HG02852 (cell line): ENCODE measurements around the gene PFKFB3.

ENCODE experiments used
- ATAC-seq: cut with Tn5 transposase; IDR thresholded peaks from one replicate; pipeline ENCODE4 v1.9.1; 2021; ENCODE audit warnings: mild to moderate bottlenecking, moderate library complexity; ENCODE audit not compliant: unreplicated experiment

PFKFB3 gene

DNA sequence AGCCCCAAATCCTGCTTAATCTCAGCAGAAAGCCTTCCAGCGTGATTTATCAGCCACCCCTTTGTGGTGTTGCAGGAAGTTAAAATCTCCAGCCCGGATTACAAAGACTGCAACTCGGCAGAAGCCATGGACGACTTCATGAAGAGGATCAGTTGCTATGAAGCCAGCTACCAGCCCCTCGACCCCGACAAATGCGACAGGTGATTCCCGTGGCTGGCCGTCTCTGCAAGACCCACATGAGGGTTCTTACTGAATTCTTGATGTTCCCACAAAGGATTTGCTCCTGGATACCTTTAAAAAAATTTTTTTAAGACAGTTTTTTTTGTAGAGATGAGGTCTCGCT, 16.7 kb downstream of the PFKFB3 start:
- no peak for ATAC-seq

DNA sequence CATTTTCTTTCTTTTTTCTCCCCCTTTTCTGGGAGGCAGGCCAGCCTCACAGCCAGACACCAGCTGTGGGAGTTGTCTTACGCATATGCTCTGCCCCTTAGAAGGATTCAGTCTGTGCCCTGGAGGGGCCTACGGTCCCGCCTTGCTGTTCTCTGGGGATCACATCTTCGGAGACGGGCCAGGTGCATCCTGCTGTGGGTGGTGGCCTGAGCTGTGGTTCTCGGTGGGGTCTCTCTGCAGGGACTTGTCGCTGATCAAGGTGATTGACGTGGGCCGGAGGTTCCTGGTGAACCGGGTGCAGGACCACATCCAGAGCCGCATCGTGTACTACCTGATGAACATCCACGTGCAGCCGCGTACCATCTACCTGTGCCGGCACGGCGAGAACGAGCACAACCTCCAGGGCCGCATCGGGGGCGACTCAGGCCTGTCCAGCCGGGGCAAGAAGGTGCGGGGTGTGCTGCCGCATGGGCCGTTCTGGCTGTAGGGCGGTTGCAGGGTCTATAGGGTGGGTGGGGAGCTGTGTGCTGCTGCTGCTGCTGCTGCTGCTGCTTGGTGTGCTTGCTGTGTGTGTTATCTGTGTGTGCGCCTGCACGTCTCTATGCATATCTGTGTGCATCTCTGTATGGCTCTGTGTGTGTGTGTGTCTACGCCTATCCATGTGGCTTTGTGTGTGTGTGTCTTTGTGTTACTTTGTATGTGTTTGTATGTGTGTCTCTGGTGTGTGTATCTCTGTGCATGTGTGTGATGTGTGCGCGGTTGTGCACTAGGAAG, 17.9 kb downstream of the PFKFB3 start:
- no peak for ATAC-seq

DNA sequence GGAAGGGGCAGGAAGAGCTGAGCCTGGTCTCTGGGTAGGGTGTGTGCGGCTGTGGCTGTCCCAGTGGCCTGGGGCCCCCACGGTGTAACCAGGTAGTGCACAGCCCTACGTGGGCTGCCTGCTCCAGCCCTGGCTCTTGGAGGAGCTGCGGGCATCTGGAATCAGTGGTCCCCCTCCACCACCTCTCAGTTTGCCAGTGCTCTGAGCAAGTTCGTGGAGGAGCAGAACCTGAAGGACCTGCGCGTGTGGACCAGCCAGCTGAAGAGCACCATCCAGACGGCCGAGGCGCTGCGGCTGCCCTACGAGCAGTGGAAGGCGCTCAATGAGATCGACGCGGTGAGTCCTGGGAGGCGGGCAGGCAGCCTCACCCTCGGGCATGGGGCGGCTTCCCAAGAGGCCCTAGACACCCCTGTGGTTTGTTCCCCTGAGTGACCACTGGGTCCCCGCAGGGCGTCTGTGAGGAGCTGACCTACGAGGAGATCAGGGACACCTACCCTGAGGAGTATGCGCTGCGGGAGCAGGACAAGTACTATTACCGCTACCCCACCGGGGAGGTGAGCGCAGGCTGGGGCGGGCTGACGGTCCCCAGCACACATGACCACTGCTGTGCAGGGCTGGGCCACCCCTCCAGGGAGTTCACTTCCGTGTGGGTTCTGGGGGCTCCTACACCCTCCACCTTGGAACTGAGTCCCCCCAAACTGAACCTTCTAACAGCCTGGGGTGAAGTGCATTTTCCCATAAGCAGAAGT, 18.6 kb downstream of the PFKFB3 start:
- no peak for ATAC-seq

DNA sequence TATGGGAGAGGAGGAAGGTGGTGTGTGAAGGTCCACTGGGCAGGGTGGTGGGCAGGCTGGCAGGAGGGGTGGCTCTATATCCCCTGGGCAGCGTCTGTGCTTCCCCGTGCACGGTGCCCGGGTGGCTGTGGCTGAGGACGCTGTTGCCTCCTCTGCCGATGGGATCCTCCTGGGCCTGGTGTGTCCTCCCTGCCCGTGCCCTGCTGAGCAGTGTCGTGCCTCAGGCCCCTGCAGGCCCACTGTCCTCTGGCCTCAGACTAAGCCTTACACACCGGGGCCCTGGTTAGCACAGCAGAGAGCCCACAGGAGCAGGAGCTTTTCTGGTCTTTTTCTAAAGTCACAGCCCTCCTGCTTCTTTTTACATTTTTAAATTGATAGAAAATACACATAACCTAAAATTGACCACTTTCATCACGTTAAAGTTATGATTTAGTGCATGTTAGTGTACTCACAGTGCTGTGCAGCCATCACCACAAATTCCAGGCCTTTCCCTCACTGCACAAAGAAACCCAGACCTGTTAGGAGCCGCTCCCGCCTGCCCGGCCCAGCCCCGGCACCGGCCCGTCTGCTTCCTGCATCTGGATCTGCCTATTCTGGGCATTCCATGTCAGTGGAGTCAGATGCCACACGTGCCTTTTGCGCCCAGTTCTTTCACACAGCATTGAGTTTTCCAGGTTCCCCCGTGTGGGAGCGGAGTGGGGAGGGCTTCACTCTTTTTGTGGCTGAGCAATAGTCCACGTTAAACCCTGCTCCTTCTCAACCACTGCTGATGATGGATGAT, 19.4 kb downstream of the PFKFB3 start:
- ATAC-seq = no peak

DNA sequence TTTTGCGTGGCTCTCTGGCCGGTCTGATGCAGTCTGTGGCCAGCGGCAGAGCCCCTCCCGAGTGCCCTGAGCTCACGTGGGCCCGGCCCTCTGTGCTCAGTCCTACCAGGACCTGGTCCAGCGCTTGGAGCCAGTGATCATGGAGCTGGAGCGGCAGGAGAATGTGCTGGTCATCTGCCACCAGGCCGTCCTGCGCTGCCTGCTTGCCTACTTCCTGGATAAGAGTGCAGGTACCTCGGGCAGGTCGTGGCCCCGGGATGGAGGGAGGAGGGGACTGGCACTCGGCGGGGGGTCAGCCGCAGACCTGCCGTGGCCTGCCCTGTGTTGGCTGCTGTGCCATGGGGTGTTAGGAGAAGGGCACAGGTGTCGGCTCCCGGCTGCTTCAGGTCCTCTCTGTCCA, 20.0 kb downstream of the PFKFB3 start:
- no peak for ATAC-seq

DNA sequence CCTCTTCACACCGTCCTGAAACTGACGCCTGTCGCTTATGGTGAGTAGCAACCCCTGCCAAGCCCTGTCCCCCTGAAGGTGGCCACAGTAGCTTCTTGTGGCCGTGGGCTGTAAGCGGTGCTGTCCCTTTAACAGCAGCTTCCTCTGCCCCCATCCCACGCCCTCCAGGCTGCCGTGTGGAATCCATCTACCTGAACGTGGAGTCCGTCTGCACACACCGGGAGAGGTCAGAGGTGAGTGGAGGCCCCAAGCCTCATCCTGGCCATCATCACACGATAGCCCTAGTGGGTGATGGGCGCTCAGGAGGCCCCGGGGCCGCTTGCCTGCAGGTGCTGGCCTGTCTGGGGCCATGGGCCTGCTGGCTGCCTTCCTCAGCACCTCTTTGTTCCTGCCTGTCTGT, 21.2 kb downstream of the PFKFB3 start:
- no peak for ATAC-seq

DNA sequence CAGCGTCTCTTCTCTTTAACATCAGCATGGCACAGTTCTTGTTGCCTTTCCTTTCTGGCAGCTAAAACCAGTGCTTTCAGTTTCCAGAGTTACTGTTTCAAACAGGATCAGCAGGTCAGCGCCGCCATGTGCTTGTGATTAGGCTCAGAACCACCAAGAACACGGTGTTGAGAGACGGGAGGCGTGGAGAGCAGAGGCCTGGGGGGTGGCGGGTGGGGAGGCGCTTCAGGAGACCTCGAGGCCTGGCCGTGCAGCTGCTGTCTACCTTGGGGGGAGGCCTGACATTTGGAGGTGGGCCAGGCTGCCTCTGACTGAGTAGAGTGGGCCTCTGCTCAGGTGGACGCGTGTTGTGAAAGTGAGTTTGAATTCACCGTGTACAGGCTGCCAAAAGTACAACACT, 22.0 kb downstream of the PFKFB3 start:
- no peak for ATAC-seq

DNA sequence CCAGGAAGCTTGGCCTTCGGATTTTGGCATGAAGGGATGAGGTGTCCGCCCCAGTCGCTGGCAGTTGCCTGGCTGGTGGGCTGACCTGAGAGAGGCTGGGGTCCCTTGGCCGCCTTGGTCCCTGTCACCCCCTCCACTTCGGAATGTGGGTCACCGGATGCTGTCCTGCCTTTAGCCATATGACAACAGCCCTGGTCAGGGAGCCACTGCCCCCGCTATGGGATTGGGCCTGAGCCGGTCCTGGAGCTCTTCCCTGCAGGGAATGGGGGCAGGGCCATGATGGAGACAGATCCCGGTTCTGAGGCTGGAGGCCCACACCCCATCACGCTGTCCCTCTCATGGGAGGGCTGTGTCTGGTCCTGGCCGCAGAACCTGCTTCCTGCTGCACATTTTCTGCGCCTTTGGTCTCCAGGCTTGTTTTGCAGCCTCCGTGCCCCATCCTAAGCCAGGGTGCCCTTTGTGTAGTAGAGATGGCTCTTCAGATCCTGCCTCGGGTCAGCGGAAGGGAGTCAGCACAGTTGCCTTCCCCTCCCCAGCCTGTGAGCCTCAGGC, 22.6 kb downstream of the PFKFB3 start:
- ATAC-seq = no peak

DNA sequence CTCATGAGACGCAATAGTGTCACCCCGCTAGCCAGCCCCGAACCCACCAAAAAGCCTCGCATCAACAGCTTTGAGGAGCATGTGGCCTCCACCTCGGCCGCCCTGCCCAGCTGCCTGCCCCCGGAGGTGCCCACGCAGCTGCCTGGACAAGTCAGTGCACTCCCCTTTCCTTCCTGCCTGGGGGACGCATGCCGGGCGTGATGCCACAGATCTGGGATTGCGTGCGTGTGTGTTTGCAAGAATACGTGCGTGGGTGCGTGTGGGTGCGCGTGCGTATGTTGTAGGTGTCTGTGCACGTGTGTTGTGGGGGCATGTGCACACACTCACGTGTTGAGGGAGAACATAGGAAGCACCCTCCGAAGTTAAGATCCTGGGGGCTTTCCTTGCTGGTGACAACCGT, 23.5 kb downstream of the PFKFB3 start:
- ATAC-seq = no peak

DNA sequence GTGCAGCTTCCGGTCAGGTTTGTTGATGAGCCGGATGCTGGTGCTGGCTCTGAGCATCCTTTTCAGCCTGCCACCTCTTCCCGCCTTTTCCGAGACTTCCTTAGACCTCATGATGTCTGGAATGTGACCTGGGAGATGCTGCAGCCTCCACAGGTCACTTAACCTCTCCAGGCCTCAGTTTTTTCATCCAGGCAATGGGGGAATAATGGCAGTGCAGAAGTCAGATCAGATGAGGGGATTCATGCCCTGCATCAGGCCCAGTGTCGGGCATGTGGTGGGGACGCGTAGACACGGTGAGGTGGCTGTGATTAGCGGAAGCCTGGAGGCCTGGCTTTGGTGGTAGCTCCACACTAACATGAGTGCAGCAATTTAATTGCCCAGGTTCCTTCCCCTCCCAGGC, 24.6 kb downstream of the PFKFB3 start:
- no peak for ATAC-seq

DNA sequence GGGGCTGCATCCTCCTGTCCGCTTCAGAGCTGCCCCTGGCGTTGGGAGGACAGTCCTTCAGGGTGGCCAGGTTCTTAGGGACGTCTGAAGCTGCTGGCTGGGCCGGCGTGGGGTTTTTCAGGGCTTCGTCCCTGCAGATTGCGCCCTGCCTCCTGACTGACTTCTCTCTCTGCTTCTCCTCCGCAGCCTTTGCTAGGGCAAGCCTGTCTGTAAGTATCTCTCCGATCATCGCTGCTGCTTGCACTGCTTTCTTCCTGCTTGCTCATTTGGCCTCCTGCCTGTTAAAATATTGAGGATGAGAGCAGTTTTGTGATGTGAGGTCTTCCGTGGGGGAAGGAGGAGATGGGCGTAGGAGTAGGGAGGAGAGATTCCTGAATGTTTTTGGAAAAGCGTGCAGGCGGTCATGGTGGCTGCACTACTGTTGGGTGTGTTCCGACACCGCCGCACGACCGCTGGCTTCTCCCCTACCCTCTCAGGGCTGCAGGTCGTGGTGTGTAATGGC, 25.3 kb downstream of the PFKFB3 start:
- no peak for ATAC-seq

DNA sequence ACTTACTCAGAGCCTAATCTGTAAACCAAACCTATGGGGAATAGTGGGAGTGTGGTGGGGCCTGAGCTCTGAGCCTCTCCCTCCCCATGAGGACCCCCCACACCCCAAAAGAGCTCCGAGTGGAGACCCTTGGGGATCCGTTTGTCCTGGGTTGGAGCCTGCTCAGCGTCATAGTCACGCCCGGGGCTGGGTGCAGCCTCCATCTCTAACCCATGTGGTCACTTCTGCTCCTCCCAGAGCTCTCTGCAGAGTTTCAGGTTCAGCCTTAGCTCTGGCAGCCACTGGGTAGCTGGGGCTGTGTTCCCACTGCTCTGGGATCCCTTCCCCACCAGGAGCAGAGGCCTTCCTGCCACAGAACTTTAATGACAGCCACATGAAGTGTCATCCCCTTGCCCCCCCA, 25.9 kb downstream of the PFKFB3 start:
- ATAC-seq = no peak

DNA sequence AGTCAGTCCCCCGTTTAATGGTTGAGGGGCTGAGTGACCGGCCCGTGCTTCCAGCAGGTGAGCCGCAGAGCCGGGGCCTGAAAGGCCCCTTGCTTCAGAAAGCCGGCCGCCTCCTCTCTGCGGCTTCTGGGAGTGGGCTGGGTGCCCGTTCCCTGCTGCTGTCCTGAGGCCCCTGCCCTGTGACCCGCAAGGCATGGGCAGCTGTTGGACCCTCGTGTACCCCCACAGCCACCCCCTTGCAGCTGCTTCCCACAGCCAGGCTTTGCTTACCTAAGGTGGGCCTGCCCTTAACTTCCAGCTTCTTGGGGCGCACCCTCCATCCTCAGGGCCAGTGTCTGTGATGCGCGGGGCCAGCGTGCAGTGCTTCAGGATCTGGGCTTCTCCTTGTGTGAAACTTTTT, 26.6 kb downstream of the PFKFB3 start:
- no peak for ATAC-seq

DNA sequence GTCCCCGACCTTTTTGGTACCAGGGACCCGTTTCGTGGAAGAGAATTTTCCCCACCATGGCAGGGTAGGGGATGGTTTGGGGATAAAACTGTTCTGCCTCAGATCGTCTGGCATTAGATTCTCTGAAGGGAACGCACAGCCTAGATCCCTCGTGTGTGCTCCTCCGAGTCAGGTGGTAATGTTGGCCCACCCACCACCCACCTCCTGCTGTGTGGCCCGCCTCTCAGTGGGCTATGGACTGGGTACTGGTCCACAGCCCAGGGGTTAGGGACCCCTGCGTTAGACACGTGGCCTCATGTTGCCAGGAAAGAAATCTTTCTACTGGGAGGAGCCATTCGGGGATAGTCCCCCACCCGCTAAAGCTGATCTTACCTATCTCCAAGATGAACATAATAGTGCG, 27.0 kb downstream of the PFKFB3 start:
- no peak for ATAC-seq

DNA sequence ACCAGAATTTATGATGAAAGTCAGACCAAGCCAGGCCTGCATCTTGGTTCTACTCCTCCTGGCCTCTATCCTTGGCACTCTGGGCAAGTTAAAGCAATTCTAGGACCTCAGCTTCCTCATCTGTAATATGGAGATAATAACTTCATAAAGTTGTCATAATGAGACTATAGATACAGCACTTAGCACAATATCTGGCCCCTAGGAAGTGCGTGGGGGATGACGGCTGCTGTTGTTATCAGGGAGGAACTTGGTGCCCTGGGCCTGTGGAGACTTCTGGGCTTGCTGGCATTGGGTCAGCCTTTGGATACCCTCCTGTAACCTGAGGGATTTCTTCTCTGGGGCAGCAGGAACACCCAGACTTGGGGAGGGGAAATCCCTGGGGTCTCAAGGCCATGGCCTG, 27.6 kb downstream of the PFKFB3 start:
- no peak for ATAC-seq

DNA sequence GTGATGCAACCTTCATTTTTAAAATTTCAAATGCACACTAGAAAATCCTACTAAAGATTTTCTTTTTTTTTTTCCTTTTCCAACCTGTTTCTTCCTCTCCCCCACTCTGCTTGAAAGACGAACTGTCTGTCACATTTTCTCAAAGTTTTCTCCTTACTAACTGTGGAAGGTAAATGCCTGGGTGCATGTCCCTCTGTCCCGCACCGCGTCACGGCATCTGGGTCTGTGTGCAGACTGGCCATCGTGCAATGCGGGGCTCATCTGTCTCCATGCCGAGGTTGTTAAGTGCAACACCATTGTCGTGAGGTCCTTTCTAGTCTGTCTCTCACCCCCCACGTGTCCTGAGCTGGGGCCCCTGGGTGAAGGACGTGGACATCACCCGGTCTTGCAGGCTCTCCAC, 28.4 kb downstream of the PFKFB3 start:
- ATAC-seq = no peak

DNA sequence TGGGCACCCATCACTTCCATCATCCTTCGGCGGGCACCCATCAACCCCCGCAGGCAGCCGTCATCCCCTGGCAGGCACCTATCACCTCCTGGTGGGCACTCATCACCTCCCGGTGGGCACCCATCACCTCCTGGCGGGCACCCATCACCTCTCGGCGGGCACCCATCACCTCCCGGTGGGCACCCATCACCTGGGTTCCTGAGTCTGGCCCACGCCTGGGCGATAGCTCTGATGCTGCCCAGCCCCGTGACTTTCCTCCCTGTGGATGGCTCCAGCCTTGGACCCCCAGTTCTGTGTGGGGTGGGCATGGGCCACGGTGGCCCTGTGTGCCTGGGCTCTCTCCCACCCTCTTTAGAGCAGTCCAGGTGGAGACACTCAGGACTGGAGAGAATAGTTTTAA, 29.0 kb downstream of the PFKFB3 start:
- ATAC-seq = no peak

DNA sequence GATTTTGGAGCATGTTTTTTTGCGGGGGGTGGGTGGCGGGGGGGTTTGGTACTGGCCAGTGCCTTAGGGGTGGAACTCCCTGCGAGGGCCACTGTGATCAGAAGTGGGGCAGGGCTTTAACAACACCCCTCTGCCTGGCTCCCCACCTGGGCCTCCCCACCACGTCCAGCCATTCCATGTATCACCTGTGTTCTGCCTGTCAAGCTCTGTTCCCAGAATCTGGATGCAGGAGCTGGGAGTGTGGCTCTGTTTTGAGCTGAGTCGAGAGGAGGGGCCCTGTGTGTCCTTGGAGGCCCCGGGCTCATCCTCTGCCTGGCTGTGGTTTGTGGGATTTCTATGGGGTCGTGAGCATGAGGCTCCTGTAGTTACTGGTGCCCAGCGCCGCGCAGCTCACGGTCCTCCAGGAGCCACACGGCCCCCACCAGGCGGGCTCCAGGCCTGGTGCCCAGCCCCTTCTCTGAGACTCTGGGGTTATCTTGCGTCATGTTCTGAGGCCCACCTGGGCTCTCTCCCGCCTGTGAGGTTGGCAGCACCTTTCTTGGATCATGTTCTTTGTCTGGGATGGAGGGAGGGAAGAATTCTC, 29.6 kb downstream of the PFKFB3 start:
- no peak for ATAC-seq

DNA sequence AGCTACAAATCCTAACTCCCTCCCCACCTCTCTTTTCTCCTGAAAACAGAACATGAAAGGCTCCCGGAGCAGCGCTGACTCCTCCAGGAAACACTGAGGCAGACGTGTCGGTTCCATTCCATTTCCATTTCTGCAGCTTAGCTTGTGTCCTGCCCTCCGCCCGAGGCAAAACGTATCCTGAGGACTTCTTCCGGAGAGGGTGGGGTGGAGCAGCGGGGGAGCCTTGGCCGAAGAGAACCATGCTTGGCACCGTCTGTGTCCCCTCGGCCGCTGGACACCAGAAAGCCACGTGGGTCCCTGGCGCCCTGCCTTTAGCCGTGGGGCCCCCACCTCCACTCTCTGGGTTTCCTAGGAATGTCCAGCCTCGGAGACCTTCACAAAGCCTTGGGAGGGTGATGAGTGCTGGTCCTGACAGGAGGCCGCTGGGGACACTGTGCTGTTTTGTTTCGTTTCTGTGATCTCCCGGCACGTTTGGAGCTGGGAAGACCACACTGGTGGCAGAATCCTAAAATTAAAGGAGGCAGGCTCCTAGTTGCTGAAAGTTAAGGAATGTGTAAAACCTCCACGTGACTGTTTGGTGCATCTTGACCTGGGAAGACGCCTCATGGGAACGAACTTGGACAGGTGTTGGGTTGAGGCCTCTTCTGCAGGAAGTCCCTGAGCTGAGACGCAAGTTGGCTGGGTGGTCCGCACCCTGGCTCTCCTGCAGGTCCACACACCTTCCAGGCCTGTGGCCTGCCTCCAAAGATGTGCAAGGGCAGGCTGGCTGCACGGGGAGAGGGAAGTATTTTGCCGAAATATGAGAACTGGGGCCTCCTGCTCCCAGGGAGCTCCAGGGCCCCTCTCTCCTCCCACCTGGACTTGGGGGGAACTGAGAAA, 30.4 kb downstream of the PFKFB3 start:
- ATAC-seq = no peak

DNA sequence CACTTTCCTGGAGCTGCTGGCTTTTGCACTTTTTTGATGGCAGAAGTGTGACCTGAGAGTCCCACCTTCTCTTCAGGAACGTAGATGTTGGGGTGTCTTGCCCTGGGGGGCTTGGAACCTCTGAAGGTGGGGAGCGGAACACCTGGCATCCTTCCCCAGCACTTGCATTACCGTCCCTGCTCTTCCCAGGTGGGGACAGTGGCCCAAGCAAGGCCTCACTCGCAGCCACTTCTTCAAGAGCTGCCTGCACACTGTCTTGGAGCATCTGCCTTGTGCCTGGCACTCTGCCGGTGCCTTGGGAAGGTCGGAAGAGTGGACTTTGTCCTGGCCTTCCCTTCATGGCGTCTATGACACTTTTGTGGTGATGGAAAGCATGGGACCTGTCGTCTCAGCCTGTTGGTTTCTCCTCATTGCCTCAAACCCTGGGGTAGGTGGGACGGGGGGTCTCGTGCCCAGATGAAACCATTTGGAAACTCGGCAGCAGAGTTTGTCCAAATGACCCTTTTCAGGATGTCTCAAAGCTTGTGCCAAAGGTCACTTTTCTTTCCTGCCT, 31.1 kb downstream of the PFKFB3 start:
- ATAC-seq = no peak
